Measurements from ENCODE around the gene TEK.

GRCh38 chr9:27073841-27074728 is 34.9 kb upstream of the TEK start:
- no peak for TF ChIP-seq POLR2AphosphoS5 (IDR thresholded peaks at IDR 0.05)
- TF ChIP-seq CTCF (IDR thresholded peaks at IDR 0.05), result no peak

Data from stomach (tissue), 4 donors.